Suprapubic skin (tissue), 4 donors: ENCODE measurements around the gene KCNAB2. TPM values are rescaled to one million over a fixed set of nuclear protein-coding genes. Genes with fewer than 3 reads are reported as not detected.

Experiments used
- DNase-seq, 2 donors: peaks; one replicate each; pipeline ENCODE4 v3.0.0-alpha.2; 2019; ENCODE audit warnings: low spot score in 2 of 2
- H3K27ac ChIP-seq: fragments of 200-600 bp; sonication (generic); one replicate; pipeline ENCODE4 v1.5.1; 2019
- H3K27me3 ChIP-seq: fragments of 200-600 bp; sonication (generic); one replicate; pipeline ENCODE4 v1.5.1; 2019
- H3K36me3 ChIP-seq: fragments of 200-600 bp; sonication (generic); one replicate; pipeline ENCODE4 v1.5.1; 2019
- H3K4me1 ChIP-seq: fragments of 200-600 bp; sonication (generic); one replicate; pipeline ENCODE4 v1.5.1; 2019
- H3K4me3 ChIP-seq: fragments of 200-600 bp; sonication (generic); one replicate; pipeline ENCODE4 v1.5.1; 2019; ENCODE audit warnings: mild to moderate bottlenecking
- H3K9me3 ChIP-seq: fragments of 200-600 bp; sonication (generic); one replicate; pipeline ENCODE4 v1.5.1; 2019
- EP300 ChIP-seq: sonication (generic); formaldehyde crosslinking; IDR thresholded peaks from one replicate; pipeline ENCODE4 v1.6.1; 2017; ENCODE audit warnings: antibody characterized with exemption
- POLR2A ChIP-seq, 2 donors: fragments of 450-650 bp; IDR thresholded peaks; one replicate each; pipeline ENCODE4 v1.6.1; 2017; ENCODE audit warnings: antibody characterized with exemption in 2 of 2, mild to moderate bottlenecking in 2 of 2, moderate library complexity in 2 of 2
- POLR2AphosphoS5 ChIP-seq, 3 donors: sonication (generic); formaldehyde crosslinking; IDR thresholded peaks; one replicate each; pipeline ENCODE4 v1.6.1; 2017; ENCODE audit warnings: antibody characterized with exemption in 3 of 3
- WGBS: methylation state at CpG from one replicate; pipeline ENCODE4 v1.1.5; 2018; 5-methylcytosine and 5-hydroxymethylcytosine counted together
- total RNA-seq, 4 donors: library from RNA; depleted of rRNA; stranded (reverse); fragments of >200 nt; gene quantifications; one replicate each; pipeline ENCODE4 v1.1.0, GENCODE V29; 2016
- TF ChIP-seq, protein P1 (sequence below), 2 donors: fragments of 200-600 bp in 1 of 2; fragments of 450-650 bp in 1 of 2; sonication (generic) in 1 of 2; IDR thresholded peaks; one replicate each; pipeline ENCODE4 v1.5.1; 2016 to 2019; ENCODE audit warnings: antibody characterized with exemption in 2 of 2, mild to moderate bottlenecking in 1 of 2, moderate library complexity in 1 of 2

Gene KCNAB2
- total RNA-seq, 4 donors from 2014 or later = 13.3 to 17.5 (median 16.2) TPM

DNA sequence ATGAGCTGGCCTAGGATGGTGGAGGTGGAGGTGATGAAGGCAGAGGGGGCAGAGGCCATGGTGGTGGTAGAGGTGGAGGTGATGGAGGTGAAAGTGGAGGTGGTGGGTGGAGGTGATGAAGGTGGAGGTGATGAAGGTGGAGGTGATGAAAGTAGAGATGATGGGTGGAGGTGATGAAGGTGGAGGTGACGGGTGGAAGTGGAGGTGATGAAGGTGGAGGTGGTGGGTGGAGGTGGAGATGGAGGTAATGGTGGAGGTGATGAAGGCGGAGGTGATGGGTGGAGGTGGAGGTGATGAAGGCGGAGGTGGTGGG is 33.8 kb upstream of the KCNAB2 start:
- Histone ChIP-seq H3K27me3 (no peaks in the 10 kb centered on the region), H3K9me3 (no peaks in the 10 kb centered on the region), H3K4me3 (no peak overlapping the region), H3K4me1 (peaks cover 11% of the 10 kb centered on the region), H3K36me3 (no peaks in the 10 kb centered on the region), H3K27ac (no peak overlapping the region)
- no peak for TF ChIP-seq POLR2A (IDR thresholded peaks at IDR 0.05)
- TF ChIP-seq, protein P1, sequence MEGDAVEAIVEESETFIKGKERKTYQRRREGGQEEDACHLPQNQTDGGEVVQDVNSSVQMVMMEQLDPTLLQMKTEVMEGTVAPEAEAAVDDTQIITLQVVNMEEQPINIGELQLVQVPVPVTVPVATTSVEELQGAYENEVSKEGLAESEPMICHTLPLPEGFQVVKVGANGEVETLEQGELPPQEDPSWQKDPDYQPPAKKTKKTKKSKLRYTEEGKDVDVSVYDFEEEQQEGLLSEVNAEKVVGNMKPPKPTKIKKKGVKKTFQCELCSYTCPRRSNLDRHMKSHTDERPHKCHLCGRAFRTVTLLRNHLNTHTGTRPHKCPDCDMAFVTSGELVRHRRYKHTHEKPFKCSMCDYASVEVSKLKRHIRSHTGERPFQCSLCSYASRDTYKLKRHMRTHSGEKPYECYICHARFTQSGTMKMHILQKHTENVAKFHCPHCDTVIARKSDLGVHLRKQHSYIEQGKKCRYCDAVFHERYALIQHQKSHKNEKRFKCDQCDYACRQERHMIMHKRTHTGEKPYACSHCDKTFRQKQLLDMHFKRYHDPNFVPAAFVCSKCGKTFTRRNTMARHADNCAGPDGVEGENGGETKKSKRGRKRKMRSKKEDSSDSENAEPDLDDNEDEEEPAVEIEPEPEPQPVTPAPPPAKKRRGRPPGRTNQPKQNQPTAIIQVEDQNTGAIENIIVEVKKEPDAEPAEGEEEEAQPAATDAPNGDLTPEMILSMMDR (IDR thresholded peaks at IDR 0.05) = no peak
- TF ChIP-seq POLR2AphosphoS5 (IDR thresholded peaks at IDR 0.05) = no peak
- no peak for TF ChIP-seq EP300
- DNase-seq = no peak
- WGBS = 94% methylated on average over 3 of the region's 3 CpGs

DNA sequence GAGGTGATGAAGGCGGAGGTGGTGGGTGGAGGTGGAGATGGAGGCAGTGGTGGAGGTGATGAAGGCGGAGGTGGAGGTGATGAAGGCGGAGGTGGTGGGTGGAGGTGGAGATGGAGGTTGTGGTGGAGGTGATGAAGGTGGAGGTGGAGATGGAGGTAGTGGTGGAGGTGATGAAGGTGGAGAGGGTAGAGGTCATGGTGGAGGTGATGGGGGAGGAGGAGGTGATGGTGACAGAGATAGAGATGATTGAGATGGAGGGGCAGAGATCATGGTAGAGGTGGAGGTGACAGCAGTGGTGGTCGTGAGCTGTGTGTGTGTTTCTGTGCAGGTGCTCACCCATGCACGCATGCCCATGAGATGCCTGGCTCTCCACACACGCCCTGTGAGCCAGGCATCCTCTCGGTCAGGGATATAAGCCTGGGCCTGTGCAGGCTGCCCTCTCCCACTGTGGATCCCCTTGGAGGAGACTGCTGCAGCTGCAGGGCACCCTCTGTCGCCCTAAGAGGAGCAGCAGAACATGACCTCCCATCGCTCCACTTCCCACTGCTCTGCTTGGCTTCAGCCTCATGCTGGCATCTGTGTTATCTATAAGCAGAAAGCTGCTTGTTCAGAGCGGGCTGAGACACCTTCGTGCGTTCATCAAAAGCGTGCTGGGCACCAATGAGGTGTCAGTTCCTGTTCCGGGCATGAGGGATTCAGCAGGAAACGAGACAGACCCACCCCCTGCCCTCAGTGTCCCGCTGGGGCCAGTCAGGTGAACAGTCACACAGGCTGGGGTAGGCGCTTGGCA is 33.0 kb upstream of the KCNAB2 start:
- no peaks in the 10 kb centered on the region for H3K9me3 ChIP-seq
- H3K27me3 ChIP-seq = no peaks in the 10 kb centered on the region
- H3K27ac ChIP-seq = no peak overlapping the region
- TF ChIP-seq POLR2A (IDR thresholded peaks at IDR 0.05) (no peak), EP300 (no peak), POLR2AphosphoS5 (IDR thresholded peaks at IDR 0.05) (no peak)
- TF ChIP-seq, protein P1 (IDR thresholded peaks at IDR 0.05) = no peak
- no peaks in the 10 kb centered on the region for H3K36me3 ChIP-seq
- H3K4me1 ChIP-seq = peaks cover 16% of the 10 kb centered on the region
- WGBS = 86% methylated on average over 15 of the region's 17 CpGs
- DNase-seq = no peak
- no peak overlapping the region for H3K4me3 ChIP-seq

DNA sequence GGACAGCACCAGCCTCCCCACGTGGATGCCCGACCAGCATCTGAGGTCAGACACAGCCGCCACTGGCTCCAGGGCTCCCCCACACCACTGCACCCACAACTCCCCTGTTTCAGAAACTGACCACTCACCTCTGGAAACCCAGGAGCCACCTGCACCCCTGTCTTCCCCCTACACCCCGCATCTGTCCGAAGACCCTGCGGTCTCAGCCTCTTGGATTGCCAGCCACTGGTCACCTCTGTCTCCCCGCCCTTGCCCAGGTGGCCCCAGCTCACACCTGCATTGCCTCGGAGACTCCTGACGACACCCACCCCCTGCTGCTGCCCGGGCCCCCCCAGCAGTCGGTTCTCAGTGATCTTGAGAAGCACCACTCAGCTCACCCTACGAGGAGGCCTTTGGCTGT is 32.2 kb upstream of the KCNAB2 start:
- H3K4me3 ChIP-seq = no peak overlapping the region
- DNase-seq = no peak
- H3K36me3 ChIP-seq = no peaks in the 10 kb centered on the region
- TF ChIP-seq, protein P1 (IDR thresholded peaks at IDR 0.05) = no peak
- TF ChIP-seq POLR2AphosphoS5 (IDR thresholded peaks at IDR 0.05) = no peak
- no peak for TF ChIP-seq POLR2A (IDR thresholded peaks at IDR 0.05)
- no peak for TF ChIP-seq EP300
- H3K27me3 ChIP-seq = no peaks in the 10 kb centered on the region
- WGBS = 95% methylated on average over 12 of the region's 12 CpGs
- H3K9me3 ChIP-seq = no peaks in the 10 kb centered on the region
- H3K4me1 ChIP-seq = peaks cover 19% of the 10 kb centered on the region
- peak overlapping the region; percentile 47 for H3K27ac ChIP-seq

DNA sequence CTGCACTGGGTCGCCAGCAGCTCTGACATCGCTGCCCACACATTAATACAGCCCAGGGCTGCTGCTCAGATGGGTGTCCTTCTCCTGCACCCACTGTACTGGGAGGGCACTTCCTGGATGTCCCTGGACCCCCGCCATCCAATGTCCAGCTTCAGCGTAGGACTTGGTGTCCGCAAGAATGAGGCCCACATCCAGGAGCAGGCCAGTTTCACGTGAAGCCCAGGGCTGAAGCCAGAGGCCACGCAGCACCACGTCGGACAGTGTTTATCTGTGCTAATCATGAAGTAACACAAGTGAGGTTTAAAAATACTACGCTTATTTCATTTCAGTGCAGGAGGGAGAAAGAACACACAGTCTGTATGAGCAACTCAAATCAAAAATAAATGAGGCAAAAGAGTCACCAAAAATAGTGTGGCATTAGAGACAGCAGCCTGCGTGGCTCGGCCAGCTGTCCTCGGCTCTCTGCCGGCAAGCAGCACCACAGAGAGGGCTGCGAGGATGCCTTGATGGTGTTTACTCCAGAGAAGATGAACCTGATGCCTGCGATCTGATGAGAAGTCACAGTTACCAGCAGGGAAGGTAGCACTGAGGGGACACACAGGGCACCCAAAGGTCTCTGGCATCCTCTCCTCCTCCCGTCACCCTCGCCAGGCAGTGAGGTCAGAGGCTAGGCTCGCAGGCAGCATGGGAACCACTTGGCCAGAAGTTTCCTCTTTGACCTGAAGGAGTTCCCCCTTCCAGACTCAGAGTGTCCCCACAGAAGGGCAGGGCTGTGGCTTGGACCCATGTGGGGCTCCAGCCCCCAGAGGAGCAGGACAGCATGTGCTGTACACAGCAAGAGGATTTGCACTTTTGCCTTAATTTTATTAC is 31.3 kb upstream of the KCNAB2 start:
- peak overlapping the region; percentile 59 for H3K27ac ChIP-seq
- 87% methylated on average over 16 of the region's 19 CpGs for WGBS

More for the DNA sequence above, 31.3 kb upstream of the KCNAB2 start:
- peaks cover 19% of the 10 kb centered on the region for H3K4me1 ChIP-seq
- H3K36me3 ChIP-seq = no peaks in the 10 kb centered on the region
- H3K9me3 ChIP-seq = no peaks in the 10 kb centered on the region
- DNase-seq = no peak
- no peak overlapping the region for H3K4me3 ChIP-seq
- TF ChIP-seq, protein P1 (IDR thresholded peaks at IDR 0.05) = no peak
- TF ChIP-seq POLR2A (IDR thresholded peaks at IDR 0.05) (no peak), POLR2AphosphoS5 (IDR thresholded peaks at IDR 0.05) (no peak), EP300 (no peak)
- no peaks in the 10 kb centered on the region for H3K27me3 ChIP-seq
